Neural cell (in vitro differentiated cells): Measurements from ENCODE around the gene GRID1. TPM values are rescaled to one million over a fixed set of nuclear protein-coding genes. Genes with fewer than 3 reads are reported as not detected.

ENCODE experiments used
- H2AFZ ChIP-seq: fragments of 200-600, 300-800 bp; sonication (generic), shearing (Covaris generic); 2 replicates; pipeline ENCODE4 v1.6.0; 2014; ENCODE audit warnings: low read depth, mild to moderate bottlenecking, antibody characterized with exemption, low read length, moderate library complexity
- H3F3A ChIP-seq: fragments of 200-600 bp; shearing (Covaris generic); 2 replicates; pipeline ENCODE4 v1.6.1; 2016; ENCODE audit warnings: mild to moderate bottlenecking, moderate library complexity, mixed read lengths, antibody characterized with exemption, low read length; ENCODE audit not compliant: insufficient read depth, poor library complexity, severe bottlenecking
- H3K27ac ChIP-seq: fragments of 200-600, 300-800 bp; sonication (generic), shearing (Covaris generic); 2 replicates; pipeline ENCODE4 v1.5.1; 2014; ENCODE audit warnings: mild to moderate bottlenecking, low read length, moderate library complexity
- H3K27me3 ChIP-seq: fragments of 300-800, 200-600 bp; sonication (generic), shearing (Covaris generic); 2 replicates; pipeline ENCODE4 v1.6.0; 2014; ENCODE audit warnings: mild to moderate bottlenecking, low read depth, low read length, moderate library complexity; ENCODE audit not compliant: insufficient read depth
- H3K36me3 ChIP-seq: fragments of 300-800, 200-600 bp; sonication (generic), shearing (Covaris generic); 2 replicates; pipeline ENCODE4 v1.5.1; 2014; ENCODE audit warnings: mild to moderate bottlenecking, antibody characterized with exemption, low read length, moderate library complexity; ENCODE audit not compliant: insufficient read depth
- H3K4me2 ChIP-seq: fragments of 300-800, 200-600 bp; sonication (generic), shearing (Covaris generic); 2 replicates; pipeline ENCODE4 v1.6.0; 2014; ENCODE audit warnings: mild to moderate bottlenecking, low read length
- H3K4me3 ChIP-seq: fragments of 300-800, 200-600 bp; sonication (generic), shearing (Covaris generic); 2 replicates; pipeline ENCODE4 v1.5.1; 2014; ENCODE audit warnings: mild to moderate bottlenecking, low read length, moderate library complexity
- H3K79me2 ChIP-seq: fragments of 200-600 bp; shearing (Covaris generic); replicated peaks from 2 replicates; pipeline ENCODE4 v1.6.0; 2014; ENCODE audit warnings: mild to moderate bottlenecking, low read length, moderate library complexity; ENCODE audit not compliant: insufficient read depth
- H3K9ac ChIP-seq: fragments of 300-800, 200-600 bp; sonication (generic), shearing (Covaris generic); 2 replicates; pipeline ENCODE4 v1.6.1; 2016; ENCODE audit warnings: mild to moderate bottlenecking, low read length, mixed read lengths
- H3K9me2 ChIP-seq: fragments of 200-600 bp; shearing (Covaris generic); 2 replicates; pipeline ENCODE4 v1.6.1; 2016; ENCODE audit warnings: mild to moderate bottlenecking, low read length, mixed read lengths; ENCODE audit not compliant: insufficient read depth
- H3K9me3 ChIP-seq: fragments of 200-600, 300-800 bp; sonication (generic), shearing (Covaris generic); 2 replicates; pipeline ENCODE4 v1.6.1; 2016; ENCODE audit warnings: mild to moderate bottlenecking, mixed run types, low read length, moderate library complexity, mixed read lengths
- H4K20me1 ChIP-seq: fragments of 200-600 bp; shearing (Covaris generic); 2 replicates; pipeline ENCODE4 v1.6.1; 2016; ENCODE audit warnings: mild to moderate bottlenecking, mixed run types; ENCODE audit not compliant: insufficient read depth
- EP300 ChIP-seq: fragments of 450-650 bp; conservative IDR thresholded peaks from 2 replicates; pipeline ENCODE4 v1.6.1; 2014; ENCODE audit warnings: antibody characterized with exemption, mild to moderate bottlenecking, moderate library complexity; ENCODE audit not compliant: poor library complexity, severe bottlenecking
- EZH2 ChIP-seq: fragments of 200-600, 300-800 bp; shearing (Covaris generic), sonication (generic); IDR thresholded peaks from 2 replicates; pipeline ENCODE4 v1.6.1; 2014; ENCODE audit warnings: antibody characterized with exemption, low read length, borderline replicate concordance, mild to moderate bottlenecking; ENCODE audit not compliant: insufficient read depth, poor library complexity, severe bottlenecking
- MXI1 ChIP-seq: fragments of 450-650 bp; conservative IDR thresholded peaks from 2 replicates; pipeline ENCODE4 v1.6.1; 2014; ENCODE audit warnings: antibody characterized with exemption, mild to moderate bottlenecking; ENCODE audit not compliant: poor library complexity, severe bottlenecking
- POLR2AphosphoS5 ChIP-seq: IDR thresholded peaks from 2 replicates; pipeline ENCODE4 v1.6.1; 2012
- RAD21 ChIP-seq: fragments of 450-650 bp; conservative IDR thresholded peaks from 2 replicates; pipeline ENCODE4 v1.6.1; 2014; ENCODE audit warnings: antibody characterized with exemption, mild to moderate bottlenecking, moderate library complexity
- SMC3 ChIP-seq: fragments of 450-650 bp; conservative IDR thresholded peaks from 2 replicates; pipeline ENCODE4 v1.6.1; 2014; ENCODE audit warnings: antibody characterized with exemption, mild to moderate bottlenecking, moderate library complexity; ENCODE audit not compliant: poor library complexity
- TAF1 ChIP-seq: IDR thresholded peaks from 2 replicates; pipeline ENCODE4 v1.6.1; 2012; ENCODE audit warnings: low read depth
- polyA plus RNA-seq: library from polyadenylated mRNA; depleted of rRNA; stranded (reverse); fragments of >200 nt; gene quantifications from 2 replicates; pipeline ENCODE4 v1.2.3, GENCODE V29; 2014
- TF ChIP-seq, protein P1 (sequence below): IDR thresholded peaks from 2 replicates; pipeline ENCODE4 v1.6.1; 2012; ENCODE audit warnings: borderline replicate concordance
- TF ChIP-seq, protein P2 (sequence below): fragments of 450-650 bp; IDR thresholded peaks from 2 replicates; pipeline ENCODE4 v1.5.1; 2014; ENCODE audit warnings: antibody characterized with exemption, mild to moderate bottlenecking, moderate library complexity; ENCODE audit not compliant: poor library complexity, severe bottlenecking

The GRID1 gene
- polyA plus RNA-seq, 1 donor from 2014 or later, result 7.3 TPM

DNA sequence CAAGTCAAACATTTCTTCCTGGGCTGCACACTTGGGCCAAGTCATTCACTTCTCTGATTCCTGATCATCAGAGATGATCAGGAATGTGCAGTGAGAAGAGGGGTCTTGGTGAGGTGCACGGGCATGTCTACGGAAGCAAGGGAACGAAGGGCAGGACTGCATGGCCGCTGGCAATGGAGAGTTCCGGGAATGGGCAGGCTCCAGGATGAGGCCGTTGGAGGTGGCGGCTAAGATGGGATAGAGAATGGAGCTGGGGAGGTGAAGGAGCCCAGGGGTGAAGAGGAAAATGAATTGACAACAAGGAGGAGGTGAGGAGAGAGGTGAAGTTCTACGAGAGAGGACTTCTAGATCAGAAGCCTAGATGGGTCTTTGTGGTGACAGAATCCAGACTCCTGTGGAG, 260.0 kb downstream of the GRID1 start:
- no peaks in the 10 kb centered on the region for H3K9me3 ChIP-seq
- no peak overlapping the region for H3K27ac ChIP-seq
- no peak overlapping the region for H2AFZ ChIP-seq
- no peaks in the 10 kb centered on the region for H3K27me3 ChIP-seq
- no peaks in the 10 kb centered on the region for H4K20me1 ChIP-seq
- no peak overlapping the region for H3K4me2 ChIP-seq
- TF ChIP-seq RAD21 (no peak), EZH2 (no peak), EP300 (no peak), POLR2AphosphoS5 (no peak), MXI1 (no peak), TAF1 (no peak), SMC3 (no peak)
- H3F3A ChIP-seq, result no peaks in the 10 kb centered on the region
- H3K36me3 ChIP-seq, result no peaks in the 10 kb centered on the region
- H3K79me2 ChIP-seq, result no peaks in the 10 kb centered on the region
- H3K9ac ChIP-seq, result no peak overlapping the region
- no peaks in the 10 kb centered on the region for H3K9me2 ChIP-seq
- H3K4me3 ChIP-seq, result no peak overlapping the region

GRCh38 chr10:86105640-86106039, 261.0 kb downstream of the GRID1 start:
- TF ChIP-seq TAF1 (no peak), MXI1 (no peak), SMC3 (no peak), RAD21 (no peak), EZH2 (no peak)
- TF ChIP-seq, protein P1, sequence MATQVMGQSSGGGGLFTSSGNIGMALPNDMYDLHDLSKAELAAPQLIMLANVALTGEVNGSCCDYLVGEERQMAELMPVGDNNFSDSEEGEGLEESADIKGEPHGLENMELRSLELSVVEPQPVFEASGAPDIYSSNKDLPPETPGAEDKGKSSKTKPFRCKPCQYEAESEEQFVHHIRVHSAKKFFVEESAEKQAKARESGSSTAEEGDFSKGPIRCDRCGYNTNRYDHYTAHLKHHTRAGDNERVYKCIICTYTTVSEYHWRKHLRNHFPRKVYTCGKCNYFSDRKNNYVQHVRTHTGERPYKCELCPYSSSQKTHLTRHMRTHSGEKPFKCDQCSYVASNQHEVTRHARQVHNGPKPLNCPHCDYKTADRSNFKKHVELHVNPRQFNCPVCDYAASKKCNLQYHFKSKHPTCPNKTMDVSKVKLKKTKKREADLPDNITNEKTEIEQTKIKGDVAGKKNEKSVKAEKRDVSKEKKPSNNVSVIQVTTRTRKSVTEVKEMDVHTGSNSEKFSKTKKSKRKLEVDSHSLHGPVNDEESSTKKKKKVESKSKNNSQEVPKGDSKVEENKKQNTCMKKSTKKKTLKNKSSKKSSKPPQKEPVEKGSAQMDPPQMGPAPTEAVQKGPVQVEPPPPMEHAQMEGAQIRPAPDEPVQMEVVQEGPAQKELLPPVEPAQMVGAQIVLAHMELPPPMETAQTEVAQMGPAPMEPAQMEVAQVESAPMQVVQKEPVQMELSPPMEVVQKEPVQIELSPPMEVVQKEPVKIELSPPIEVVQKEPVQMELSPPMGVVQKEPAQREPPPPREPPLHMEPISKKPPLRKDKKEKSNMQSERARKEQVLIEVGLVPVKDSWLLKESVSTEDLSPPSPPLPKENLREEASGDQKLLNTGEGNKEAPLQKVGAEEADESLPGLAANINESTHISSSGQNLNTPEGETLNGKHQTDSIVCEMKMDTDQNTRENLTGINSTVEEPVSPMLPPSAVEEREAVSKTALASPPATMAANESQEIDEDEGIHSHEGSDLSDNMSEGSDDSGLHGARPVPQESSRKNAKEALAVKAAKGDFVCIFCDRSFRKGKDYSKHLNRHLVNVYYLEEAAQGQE, result no peak
- TF ChIP-seq, protein P2, sequence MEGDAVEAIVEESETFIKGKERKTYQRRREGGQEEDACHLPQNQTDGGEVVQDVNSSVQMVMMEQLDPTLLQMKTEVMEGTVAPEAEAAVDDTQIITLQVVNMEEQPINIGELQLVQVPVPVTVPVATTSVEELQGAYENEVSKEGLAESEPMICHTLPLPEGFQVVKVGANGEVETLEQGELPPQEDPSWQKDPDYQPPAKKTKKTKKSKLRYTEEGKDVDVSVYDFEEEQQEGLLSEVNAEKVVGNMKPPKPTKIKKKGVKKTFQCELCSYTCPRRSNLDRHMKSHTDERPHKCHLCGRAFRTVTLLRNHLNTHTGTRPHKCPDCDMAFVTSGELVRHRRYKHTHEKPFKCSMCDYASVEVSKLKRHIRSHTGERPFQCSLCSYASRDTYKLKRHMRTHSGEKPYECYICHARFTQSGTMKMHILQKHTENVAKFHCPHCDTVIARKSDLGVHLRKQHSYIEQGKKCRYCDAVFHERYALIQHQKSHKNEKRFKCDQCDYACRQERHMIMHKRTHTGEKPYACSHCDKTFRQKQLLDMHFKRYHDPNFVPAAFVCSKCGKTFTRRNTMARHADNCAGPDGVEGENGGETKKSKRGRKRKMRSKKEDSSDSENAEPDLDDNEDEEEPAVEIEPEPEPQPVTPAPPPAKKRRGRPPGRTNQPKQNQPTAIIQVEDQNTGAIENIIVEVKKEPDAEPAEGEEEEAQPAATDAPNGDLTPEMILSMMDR, result no peak
- no peaks in the 10 kb centered on the region for H4K20me1 ChIP-seq
- no peaks in the 10 kb centered on the region for H3K9me3 ChIP-seq
- no peaks in the 10 kb centered on the region for H3F3A ChIP-seq
- H3K4me2 ChIP-seq, result no peak overlapping the region
- H3K27ac ChIP-seq, result no peak overlapping the region
- H3K4me3 ChIP-seq, result no peak overlapping the region
- no peaks in the 10 kb centered on the region for H3K36me3 ChIP-seq
- H3K9ac ChIP-seq, result no peak overlapping the region
- H2AFZ ChIP-seq, result no peak overlapping the region
- H3K27me3 ChIP-seq, result no peaks in the 10 kb centered on the region
- H3K9me2 ChIP-seq, result no peaks in the 10 kb centered on the region
- no peaks in the 10 kb centered on the region for H3K79me2 ChIP-seq
